ENCODE results near the gene ZNF593OS. TPM values are rescaled to one million over a fixed set of nuclear protein-coding genes. Genes with fewer than 3 reads are reported as not detected.
A peak's percentile ranks its signal among the peaks of the same experiment; 100 is the strongest.

The ZNF593OS gene
- polyA plus RNA-seq, 3 donors: 0.50 to 0.59 TPM; not detected in 1

GRCh38 chr1:26156285-26157038 is 15.2 kb downstream of the ZNF593OS start:
- no peak overlapping the region for H3K9ac ChIP-seq (ENCODE audit: insufficient read depth, low read length, poor library complexity, severe bottlenecking)
- H3K79me2 ChIP-seq (ENCODE audit: insufficient read depth, low read length): no peaks in the 10 kb centered on the region
- H3K36me3 Mint-ChIP-seq: no peaks in the 10 kb centered on the region
- peaks cover 29 to 43% of the 10 kb centered on the region in 2 donors for H3K4me1 ChIP-seq (ENCODE audit: control insufficient read depth in 1 of 2, insufficient read depth in 2 of 2, low read length in 2 of 2)
- no peaks in the 10 kb centered on the region for H4K20me1 ChIP-seq (ENCODE audit: insufficient read depth, low read length)
- no peak overlapping the region for H2AFZ ChIP-seq (ENCODE audit: insufficient read depth, low read depth, low read length, poor library complexity, severe bottlenecking)
- peak overlapping the region in 1 of 2 donors; percentile 79 for H3K4me3 Mint-ChIP-seq
- no peak for TF ChIP-seq CTCF (IDR thresholded peaks at IDR 0.05)
- H3K9me3 Mint-ChIP-seq: peaks cover 0 to 3% (median 0%) of the 10 kb centered on the region in 7 donors
- H3K27ac ChIP-seq (ENCODE audit: low read depth in 1 of 2, low read length in 2 of 2): no peak overlapping the region
- H3K27ac Mint-ChIP-seq: no peak overlapping the region
- peaks cover 8 to 44% of the 10 kb centered on the region in 2 donors for H3K27me3 ChIP-seq (ENCODE audit: control insufficient read depth in 2 of 2, insufficient read depth in 2 of 2, low read length in 2 of 2)
- no peak overlapping the region for H3K4me2 ChIP-seq (replicated peaks; ENCODE audit: extremely low read depth, low read length, poor library complexity, severe bottlenecking)
- H3K36me3 ChIP-seq (replicated peaks in 1 of 2; ENCODE audit: control insufficient read depth in 1 of 2, insufficient read depth in 2 of 2, low read length in 2 of 2): no peaks in the 10 kb centered on the region
- H3K9me3 ChIP-seq (replicated peaks in 1 of 2; ENCODE audit: control insufficient read depth in 1 of 2, insufficient read depth in 1 of 2, low read length in 2 of 2): no peaks in the 10 kb centered on the region
- intact Hi-C loops (cut with micrococcal nuclease): no loop called here
- H3K4me1 Mint-ChIP-seq: peaks cover 37% of the 10 kb centered on the region
- peak in 1 of 3 donors; percentile 41 for DNase-seq
- H3K27me3 Mint-ChIP-seq (ENCODE audit: low read depth in 3 of 3): peaks cover 50 to 68% (median 63%) of the 10 kb centered on the region in 3 donors
- WGBS (ENCODE audit: insufficient coverage): 36% methylated on average over 6 of the region's 12 CpGs
- H3K4me3 ChIP-seq (replicated peaks in 1 of 3; ENCODE audit: low read depth in 2 of 3, low read length in 3 of 3): no peak overlapping the region

- intact Hi-C loops (cut with micrococcal nuclease): no loop called here
- H3K27ac ChIP-seq (ENCODE audit: low read depth in 1 of 2, low read length in 2 of 2): no peak overlapping the region
- H3K4me2 ChIP-seq (replicated peaks; ENCODE audit: extremely low read depth, low read length, poor library complexity, severe bottlenecking): no peak overlapping the region
- peaks cover 0 to 3% (median 0%) of the 10 kb centered on the region in 7 donors for H3K9me3 Mint-ChIP-seq
- no peaks in the 10 kb centered on the region for H3K36me3 ChIP-seq (replicated peaks in 1 of 2; ENCODE audit: control insufficient read depth in 1 of 2, insufficient read depth in 2 of 2, low read length in 2 of 2)
- 58% methylated on average over 17 of the region's 21 CpGs for WGBS (ENCODE audit: insufficient coverage)
- no peak overlapping the region for H3K9ac ChIP-seq (ENCODE audit: insufficient read depth, low read length, poor library complexity, severe bottlenecking)
- H3K79me2 ChIP-seq (ENCODE audit: insufficient read depth, low read length): no peaks in the 10 kb centered on the region
- H4K20me1 ChIP-seq (ENCODE audit: insufficient read depth, low read length): no peaks in the 10 kb centered on the region
- H3K27me3 Mint-ChIP-seq (ENCODE audit: low read depth in 3 of 3): peaks cover 43 to 62% (median 57%) of the 10 kb centered on the region in 3 donors
- DNase-seq: no peak
- H3K4me1 ChIP-seq (ENCODE audit: control insufficient read depth in 1 of 2, insufficient read depth in 2 of 2, low read length in 2 of 2): peaks cover 24 to 36% of the 10 kb centered on the region in 2 donors
- H3K9me3 ChIP-seq (replicated peaks in 1 of 2; ENCODE audit: control insufficient read depth in 1 of 2, insufficient read depth in 1 of 2, low read length in 2 of 2): no peaks in the 10 kb centered on the region
- H3K27me3 ChIP-seq (ENCODE audit: control insufficient read depth in 2 of 2, insufficient read depth in 2 of 2, low read length in 2 of 2): peaks cover 5 to 36% of the 10 kb centered on the region in 2 donors
- H2AFZ ChIP-seq (ENCODE audit: insufficient read depth, low read depth, low read length, poor library complexity, severe bottlenecking): no peak overlapping the region
- H3K4me3 Mint-ChIP-seq: peak overlapping the region in 1 of 2 donors; percentile 79
- H3K4me3 ChIP-seq (replicated peaks in 1 of 3; ENCODE audit: low read depth in 2 of 3, low read length in 3 of 3): no peak overlapping the region
- no peaks in the 10 kb centered on the region for H3K36me3 Mint-ChIP-seq
- TF ChIP-seq CTCF (IDR thresholded peaks at IDR 0.05): no peak
- H3K4me1 Mint-ChIP-seq: peaks cover 35% of the 10 kb centered on the region
- peak overlapping the region in 2 of 7 donors; percentile 63 to 75 for H3K27ac Mint-ChIP-seq
Measured at GRCh38 chr1:26155370-26156284, 16.0 kb downstream of the ZNF593OS start.
